Gastrocnemius medialis (tissue), 4 donors: ENCODE data around the gene CCDC112.

Source experiments
- POLR2A ChIP-seq, 2 donors: fragments of 450-650 bp; IDR thresholded peaks; one replicate each; pipeline ENCODE4 v1.6.1; 2017; ENCODE audit warnings: antibody characterized with exemption in 2 of 2, mild to moderate bottlenecking in 2 of 2, moderate library complexity in 2 of 2
- TF ChIP-seq, protein P1 (sequence below), 5 experiments: fragments of 450-650 bp in 3 of 5; fragments of 200-600 bp in 2 of 5; sonication (generic) in 2 of 5; IDR thresholded peaks in 4 of 5; conservative IDR thresholded peaks in 1 of 5; 1 replicate in 4 of 5; 2 replicates in 1 of 5; pipeline ENCODE4 v1.5.1; 2016 to 2019; ENCODE audit warnings: antibody characterized with exemption in 5 of 5, mild to moderate bottlenecking in 3 of 5, moderate library complexity in 3 of 5

DNA sequence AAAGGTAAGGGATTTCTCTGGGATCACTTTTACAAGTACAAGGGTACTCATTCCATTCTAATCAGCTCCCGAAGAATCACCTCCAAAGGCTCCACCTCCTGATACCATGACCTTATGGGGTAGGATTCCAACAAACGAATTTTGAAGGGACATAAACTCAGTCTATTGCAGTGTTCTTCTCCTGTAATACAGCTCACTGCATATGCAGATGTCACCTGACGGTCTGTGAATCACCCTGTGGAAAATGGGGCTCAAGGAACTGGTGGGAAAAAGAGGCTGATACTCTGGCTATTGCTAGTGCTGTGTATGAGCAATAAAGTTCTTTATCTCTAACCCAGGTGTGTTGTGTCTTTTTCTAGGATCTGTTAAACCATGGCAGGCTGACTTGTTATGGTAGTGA lies 42.4 kb upstream of the CCDC112 start:
- no peak for TF ChIP-seq POLR2A (IDR thresholded peaks at IDR 0.05)
- TF ChIP-seq, protein P1, sequence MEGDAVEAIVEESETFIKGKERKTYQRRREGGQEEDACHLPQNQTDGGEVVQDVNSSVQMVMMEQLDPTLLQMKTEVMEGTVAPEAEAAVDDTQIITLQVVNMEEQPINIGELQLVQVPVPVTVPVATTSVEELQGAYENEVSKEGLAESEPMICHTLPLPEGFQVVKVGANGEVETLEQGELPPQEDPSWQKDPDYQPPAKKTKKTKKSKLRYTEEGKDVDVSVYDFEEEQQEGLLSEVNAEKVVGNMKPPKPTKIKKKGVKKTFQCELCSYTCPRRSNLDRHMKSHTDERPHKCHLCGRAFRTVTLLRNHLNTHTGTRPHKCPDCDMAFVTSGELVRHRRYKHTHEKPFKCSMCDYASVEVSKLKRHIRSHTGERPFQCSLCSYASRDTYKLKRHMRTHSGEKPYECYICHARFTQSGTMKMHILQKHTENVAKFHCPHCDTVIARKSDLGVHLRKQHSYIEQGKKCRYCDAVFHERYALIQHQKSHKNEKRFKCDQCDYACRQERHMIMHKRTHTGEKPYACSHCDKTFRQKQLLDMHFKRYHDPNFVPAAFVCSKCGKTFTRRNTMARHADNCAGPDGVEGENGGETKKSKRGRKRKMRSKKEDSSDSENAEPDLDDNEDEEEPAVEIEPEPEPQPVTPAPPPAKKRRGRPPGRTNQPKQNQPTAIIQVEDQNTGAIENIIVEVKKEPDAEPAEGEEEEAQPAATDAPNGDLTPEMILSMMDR (IDR thresholded peaks at IDR 0.05 in 4 of 5, conservative IDR thresholded peaks at IDR 0.05 in 1 of 5) = no peak
